Measurements from ENCODE around the gene EMILIN2. TPM values are rescaled to one million over a fixed set of nuclear protein-coding genes. Genes with fewer than 3 reads are reported as not detected.

Gene EMILIN2
- total and polyA plus RNA-seq, 2 of the 13 experiments (the other 11 are each of a cell fraction or from before 2014, with no cell fraction given) = 7.6 to 8.2 TPM

DNA sequence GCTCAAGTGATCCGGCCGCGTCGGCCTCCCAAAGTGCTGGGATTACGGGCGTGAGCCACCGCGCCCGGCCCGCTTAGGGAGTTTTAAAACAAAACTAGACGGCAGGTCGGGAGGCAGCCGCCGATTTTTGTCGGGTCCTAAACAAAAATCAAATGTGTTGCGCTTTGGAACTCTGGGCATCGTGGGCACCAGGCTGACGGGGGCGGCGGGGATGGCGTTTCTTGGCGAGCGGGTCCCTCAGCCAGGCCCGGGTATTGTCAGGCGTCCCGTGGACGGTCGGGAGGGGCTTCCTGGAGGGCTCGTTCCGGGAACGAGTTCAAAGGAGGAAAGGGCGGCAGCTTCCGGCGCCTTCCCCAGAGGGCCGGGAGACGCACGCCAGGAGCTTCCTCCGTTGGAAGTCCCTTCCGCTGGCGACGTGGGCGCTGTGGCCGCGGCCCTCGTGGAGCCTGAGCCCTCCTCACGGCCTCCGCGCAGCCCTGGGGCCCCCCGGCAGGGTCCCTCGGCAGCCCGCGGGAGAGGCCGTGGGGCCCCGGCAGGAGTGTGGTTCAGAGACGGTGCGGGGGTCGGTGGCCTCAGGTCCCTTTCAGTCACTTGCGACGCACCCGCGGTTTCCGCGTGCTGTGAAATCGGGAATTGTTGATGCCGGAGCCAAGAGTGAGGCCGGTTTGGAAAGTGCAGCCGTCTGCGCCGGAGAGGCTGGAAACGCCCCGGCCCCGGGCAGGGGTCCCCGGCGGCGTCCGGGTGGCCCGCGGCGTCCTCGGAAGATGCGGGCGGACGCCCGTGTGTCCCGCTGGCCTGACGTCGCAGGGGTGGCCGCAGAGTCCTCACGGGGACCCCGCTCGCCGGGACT is 59.3 kb downstream of the EMILIN2 start (continued):
- peak; percentile 18; the same call in 1 of the 2 replicates for TF ChIP-seq HES4 (CRISPR knock-in tag; IDR thresholded peaks at IDR 0.05; ENCODE audit: borderline replicate concordance)
- TF ChIP-seq ZNF274 (CRISPR knock-in tag; IDR thresholded peaks at IDR 0.05) = peak; percentile 55
- TF ChIP-seq MXI1 (IDR thresholded peaks at IDR 0.05; ENCODE audit: borderline replicate concordance, low read depth, low read length) = no peak
- TF ChIP-seq ZBTB3 (CRISPR knock-in tag; IDR thresholded peaks at IDR 0.05; ENCODE audit: borderline replicate concordance, low read depth) = 0 out of 2 replicates have a peak, but pooled peaks have one; percentile 37
- no peak for TF ChIP-seq ZNF235 (CRISPR knock-in tag; IDR thresholded peaks at IDR 0.05; ENCODE audit: borderline replicate concordance)
- no peak for TF ChIP-seq RFX3 (CRISPR knock-in tag; IDR thresholded peaks at IDR 0.05)
- TF ChIP-seq, protein P1, sequence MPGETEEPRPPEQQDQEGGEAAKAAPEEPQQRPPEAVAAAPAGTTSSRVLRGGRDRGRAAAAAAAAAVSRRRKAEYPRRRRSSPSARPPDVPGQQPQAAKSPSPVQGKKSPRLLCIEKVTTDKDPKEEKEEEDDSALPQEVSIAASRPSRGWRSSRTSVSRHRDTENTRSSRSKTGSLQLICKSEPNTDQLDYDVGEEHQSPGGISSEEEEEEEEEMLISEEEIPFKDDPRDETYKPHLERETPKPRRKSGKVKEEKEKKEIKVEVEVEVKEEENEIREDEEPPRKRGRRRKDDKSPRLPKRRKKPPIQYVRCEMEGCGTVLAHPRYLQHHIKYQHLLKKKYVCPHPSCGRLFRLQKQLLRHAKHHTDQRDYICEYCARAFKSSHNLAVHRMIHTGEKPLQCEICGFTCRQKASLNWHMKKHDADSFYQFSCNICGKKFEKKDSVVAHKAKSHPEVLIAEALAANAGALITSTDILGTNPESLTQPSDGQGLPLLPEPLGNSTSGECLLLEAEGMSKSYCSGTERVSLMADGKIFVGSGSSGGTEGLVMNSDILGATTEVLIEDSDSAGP (CRISPR knock-in tag; IDR thresholded peaks at IDR 0.05; ENCODE audit: borderline replicate concordance) = peak; percentile 79; the same call in 1 of the 2 replicates
- TF ChIP-seq, protein P2, sequence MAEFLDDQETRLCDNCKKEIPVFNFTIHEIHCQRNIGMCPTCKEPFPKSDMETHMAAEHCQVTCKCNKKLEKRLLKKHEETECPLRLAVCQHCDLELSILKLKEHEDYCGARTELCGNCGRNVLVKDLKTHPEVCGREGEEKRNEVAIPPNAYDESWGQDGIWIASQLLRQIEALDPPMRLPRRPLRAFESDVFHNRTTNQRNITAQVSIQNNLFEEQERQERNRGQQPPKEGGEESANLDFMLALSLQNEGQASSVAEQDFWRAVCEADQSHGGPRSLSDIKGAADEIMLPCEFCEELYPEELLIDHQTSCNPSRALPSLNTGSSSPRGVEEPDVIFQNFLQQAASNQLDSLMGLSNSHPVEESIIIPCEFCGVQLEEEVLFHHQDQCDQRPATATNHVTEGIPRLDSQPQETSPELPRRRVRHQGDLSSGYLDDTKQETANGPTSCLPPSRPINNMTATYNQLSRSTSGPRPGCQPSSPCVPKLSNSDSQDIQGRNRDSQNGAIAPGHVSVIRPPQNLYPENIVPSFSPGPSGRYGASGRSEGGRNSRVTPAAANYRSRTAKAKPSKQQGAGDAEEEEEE (CRISPR knock-in tag; IDR thresholded peaks at IDR 0.05; ENCODE audit: borderline replicate concordance) = no peak
- peak; percentile 23; the same call in 1 of the 2 replicates for TF ChIP-seq MTA1 (CRISPR knock-in tag; IDR thresholded peaks at IDR 0.05; ENCODE audit: borderline replicate concordance)
- TF ChIP-seq ZNF296 (CRISPR knock-in tag; conservative IDR thresholded peaks at IDR 0.05) = no peak
- peak; percentile 54; the same call in 1 of the 2 replicates for TF ChIP-seq ZSCAN31 (CRISPR knock-in tag; IDR thresholded peaks at IDR 0.05; ENCODE audit: low read depth)
- no peak; the same call in 1 of the 2 replicates for TF ChIP-seq MTF2 (CRISPR knock-in tag; IDR thresholded peaks at IDR 0.05; ENCODE audit: borderline replicate concordance)
- TF ChIP-seq ZNF441 (CRISPR knock-in tag; IDR thresholded peaks at IDR 0.05; ENCODE audit: borderline replicate concordance) = peak; percentile 62; the same call in 1 of the 2 replicates
- no peak for TF ChIP-seq DR1 (CRISPR knock-in tag; IDR thresholded peaks at IDR 0.05)
- TF ChIP-seq, protein P3, sequence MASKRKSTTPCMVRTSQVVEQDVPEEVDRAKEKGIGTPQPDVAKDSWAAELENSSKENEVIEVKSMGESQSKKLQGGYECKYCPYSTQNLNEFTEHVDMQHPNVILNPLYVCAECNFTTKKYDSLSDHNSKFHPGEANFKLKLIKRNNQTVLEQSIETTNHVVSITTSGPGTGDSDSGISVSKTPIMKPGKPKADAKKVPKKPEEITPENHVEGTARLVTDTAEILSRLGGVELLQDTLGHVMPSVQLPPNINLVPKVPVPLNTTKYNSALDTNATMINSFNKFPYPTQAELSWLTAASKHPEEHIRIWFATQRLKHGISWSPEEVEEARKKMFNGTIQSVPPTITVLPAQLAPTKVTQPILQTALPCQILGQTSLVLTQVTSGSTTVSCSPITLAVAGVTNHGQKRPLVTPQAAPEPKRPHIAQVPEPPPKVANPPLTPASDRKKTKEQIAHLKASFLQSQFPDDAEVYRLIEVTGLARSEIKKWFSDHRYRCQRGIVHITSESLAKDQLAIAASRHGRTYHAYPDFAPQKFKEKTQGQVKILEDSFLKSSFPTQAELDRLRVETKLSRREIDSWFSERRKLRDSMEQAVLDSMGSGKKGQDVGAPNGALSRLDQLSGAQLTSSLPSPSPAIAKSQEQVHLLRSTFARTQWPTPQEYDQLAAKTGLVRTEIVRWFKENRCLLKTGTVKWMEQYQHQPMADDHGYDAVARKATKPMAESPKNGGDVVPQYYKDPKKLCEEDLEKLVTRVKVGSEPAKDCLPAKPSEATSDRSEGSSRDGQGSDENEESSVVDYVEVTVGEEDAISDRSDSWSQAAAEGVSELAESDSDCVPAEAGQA (IDR thresholded peaks at IDR 0.05; ENCODE audit: low read depth) = 0 out of 2 replicates have a peak, but pooled peaks have one; percentile 39
- TF ChIP-seq, protein P3 (CRISPR knock-in tag; IDR thresholded peaks at IDR 0.05; ENCODE audit: borderline replicate concordance) = peak; percentile 53; the same call in 1 of the 2 replicates
- no peak; the same call in 1 of the 2 replicates for TF ChIP-seq ZBTB8A (CRISPR knock-in tag; IDR thresholded peaks at IDR 0.05; ENCODE audit: borderline replicate concordance, low read depth)
- TF ChIP-seq ZNF431 (CRISPR knock-in tag; IDR thresholded peaks at IDR 0.05; ENCODE audit: borderline replicate concordance, low read depth) = no peak
- TF ChIP-seq TARDBP (CRISPR knock-in tag; IDR thresholded peaks at IDR 0.05) = no peak

Measured in HepG2 (cell line).